Ovary (tissue), 9 donors: ENCODE data around the gene MPLKIP. TPM values are rescaled to one million over a fixed set of nuclear protein-coding genes. Genes with fewer than 3 reads are reported as not detected.

Source experiments
- DNase-seq, 5 donors: peaks; one replicate each; pipeline ENCODE4 v3.0.0-alpha.2; 2019 to 2020
- H3K27ac ChIP-seq, 2 donors: fragments of 200-600 bp; one replicate each; pipeline versions ENCODE4 v1.5.1 to v1.8.0; 2019 to 2022
- H3K27me3 ChIP-seq: fragments of 200-600 bp; one replicate; pipeline ENCODE4 v1.8.0; 2022
- H3K36me3 ChIP-seq: fragments of 200-600 bp; sonication (generic); one replicate; pipeline ENCODE4 v1.5.1; 2019
- H3K4me1 ChIP-seq: one replicate; pipeline ENCODE4 v1.8.1; 2013; ENCODE audit warnings: mild to moderate bottlenecking, moderate library complexity; ENCODE audit not compliant: insufficient read depth
- H3K4me3 ChIP-seq: fragments of 200-600 bp; sonication (generic); one replicate; pipeline ENCODE4 v1.5.1; 2017
- H3K9me3 ChIP-seq, 2 donors: fragments of 200-600 bp in 1 of 2; sonication (generic) in 1 of 2; one replicate each; pipeline versions ENCODE4 v1.5.1 to v1.8.1; 2013 to 2019; ENCODE audit warnings: mild to moderate bottlenecking in 1 of 2, moderate library complexity in 1 of 2
- CTCF ChIP-seq, 3 donors: fragments of 450-650 bp in 2 of 3; fragments of 200-600 bp in 1 of 3; IDR thresholded peaks; one replicate each; pipeline versions ENCODE4 v1.5.1 to v1.8.0; 2016 to 2022; ENCODE audit warnings: antibody characterized with exemption in 3 of 3, mild to moderate bottlenecking in 1 of 3
- EP300 ChIP-seq: sonication (generic); formaldehyde crosslinking; IDR thresholded peaks from one replicate; pipeline ENCODE4 v1.6.1; 2017; ENCODE audit warnings: antibody characterized with exemption
- POLR2A ChIP-seq: fragments of 450-650 bp; IDR thresholded peaks from one replicate; pipeline ENCODE4 v1.6.1; 2017; ENCODE audit warnings: antibody characterized with exemption, mild to moderate bottlenecking, moderate library complexity
- WGBS, 3 donors: extraction: QIAGEN DNeasy Blood & Tissue Kit in 1 of 3; methylation state at CpG; one replicate each; pipeline versions ENCODE4 v1.1.5 to v1.1.7; 2013 to 2017; 5-methylcytosine and 5-hydroxymethylcytosine counted together
- intact Hi-C, 4 donors: fragments of 100-400 bp; cut with DNase I; formaldehyde crosslinking; loops; one replicate each; pipeline versions ENCODE4 v1.11.0 to v1.15.1; 2022 to 2023
- polyA plus RNA-seq, 2 donors: library from polyadenylated mRNA; stranded (reverse); fragments of 200-250 nt in 1 of 2; fragments of 350-450 nt in 1 of 2; fragmentation: Illumina TruSeq in 1 of 2; extraction: RNeasy Lipid Tissue Mini Kit (QIAGEN cat#74804) in 1 of 2; gene quantifications; one replicate each; pipeline ENCODE4 v1.2.3, GENCODE V29; 2013 to 2014
- total RNA-seq, 7 donors: library from RNA; depleted of rRNA in 2 of 7; stranded (reverse); fragments of >200 nt in 2 of 7; fragmentation: NEBNext Ultra II Directional in 3 of 7; extraction: Animal tissue kit (Norgen Biotek cat#: 25700) in 3 of 7; gene quantifications; one replicate each; pipeline versions ENCODE4 v1.1.0 to v1.2.4, GENCODE V29; 2016 to 2023
- donor health status: DM: no; HTN: no; CAD: no; lungs with moderate emphysema.
- donor health status: DM: no; HTN: no; CAD: no.
- donor health status: Bipolar disorder and iron deficiency.
- donor health status: DM: yes; HTN: yes; CAD: no.
- donor health status: DM: no; HTN: no; CAD: no.
- donor health status: DM: yes; HTN: yes; CAD: no.

The MPLKIP gene
- total and polyA plus RNA-seq, 9 donors = 17.7 to 55.3 (median 31.7) TPM

GRCh38 chr7:40098810-40099209, 35.6 kb downstream of the MPLKIP start:
- Histone ChIP-seq H3K4me1 (peaks cover 9% of the 10 kb centered on the region), H3K36me3 (no peaks in the 10 kb centered on the region), H3K27ac (no peak overlapping the region), H3K4me3 (no peak overlapping the region), H3K27me3 (no peaks in the 10 kb centered on the region), H3K9me3 (no peaks in the 10 kb centered on the region)
- TF ChIP-seq POLR2A (no peak), EP300 (no peak), CTCF (IDR thresholded peaks at IDR 0.05) (no peak)
- intact Hi-C loops = no loop called here
- no peak for DNase-seq

- Histone ChIP-seq H3K27me3 (no peaks in the 10 kb centered on the region), H3K27ac (no peak overlapping the region), H3K4me3 (no peak overlapping the region), H3K36me3 (no peaks in the 10 kb centered on the region), H3K9me3 (no peaks in the 10 kb centered on the region), H3K4me1 (peaks cover 12% of the 10 kb centered on the region)
- 57 to 78% (median 59%) methylated on average over 2 of the region's 2 CpGs for WGBS, 3 donors
- intact Hi-C loops = no loop called here
- no peak for DNase-seq
- TF ChIP-seq EP300 (no peak), CTCF (IDR thresholded peaks at IDR 0.05) (no peak), POLR2A (no peak)
Observed at GRCh38 chr7:40097728-40098127, 36.7 kb downstream of the MPLKIP start.

GRCh38 chr7:40095695-40096327, 38.6 kb downstream of the MPLKIP start:
- TF ChIP-seq POLR2A = no peak
- TF ChIP-seq EP300 = no peak
- no peak overlapping the region for H3K27ac ChIP-seq
- no peak for DNase-seq
- peaks cover 9% of the 10 kb centered on the region for H3K4me1 ChIP-seq
- no peak overlapping the region for H3K4me3 ChIP-seq
- intact Hi-C loops = no loop called here
- WGBS, 3 donors = 14 to 25% (median 14%) methylated on average over 1 of the region's 1 CpG
- H3K27me3 ChIP-seq = no peaks in the 10 kb centered on the region
- H3K9me3 ChIP-seq = no peaks in the 10 kb centered on the region
- no peaks in the 10 kb centered on the region for H3K36me3 ChIP-seq

- Histone ChIP-seq H3K36me3 (no peaks in the 10 kb centered on the region), H3K4me1 (peaks cover 9% of the 10 kb centered on the region), H3K27me3 (no peaks in the 10 kb centered on the region), H3K4me3 (no peak overlapping the region), H3K9me3 (no peaks in the 10 kb centered on the region), H3K27ac (no peak overlapping the region)
- DNase-seq = no peak
- WGBS, 3 donors = 0 to 54% (median 24%) methylated on average over 1 of the region's 1 CpG
- intact Hi-C loops = no loop called here
- TF ChIP-seq CTCF (IDR thresholded peaks at IDR 0.05) (no peak), POLR2A (no peak), EP300 (no peak)
Observed at GRCh38 chr7:40095230-40095629, 39.2 kb downstream of the MPLKIP start.

GRCh38 chr7:40093631-40094350, 40.6 kb downstream of the MPLKIP start:
- Histone ChIP-seq H3K4me3 (no peak overlapping the region), H3K27ac (no peak overlapping the region), H3K4me1 (peaks cover 6% of the 10 kb centered on the region), H3K36me3 (no peaks in the 10 kb centered on the region), H3K9me3 (no peaks in the 10 kb centered on the region), H3K27me3 (no peaks in the 10 kb centered on the region)
- 67 to 78% (median 68%) methylated on average over 8 of the region's 8 CpGs for WGBS, 3 donors
- intact Hi-C loops = no loop called here
- TF ChIP-seq EP300 = no peak
- TF ChIP-seq POLR2A = no peak
- no peak for TF ChIP-seq CTCF (IDR thresholded peaks at IDR 0.05)
- DNase-seq = no peak
